Natural killer cell treated with Interleukin-12 subunit alpha and Interleukin-12 subunit beta and Interleukin-15 and Interleukin-18, amount 100 ng/mL, for 72 hours (primary cell): Measurements from ENCODE around the gene ELOB. TPM values are rescaled to one million over a fixed set of nuclear protein-coding genes. Genes with fewer than 3 reads are reported as not detected.

ENCODE experiments used
- ATAC-seq, 2 donors: fragments of 150-1000 bp; cut with Tn5 transposase in 1 of 2; sonication (Bioruptor Pico), chemical (Tn5 transposase) in 1 of 2; 2 replicates each; pipeline ENCODE4 v1.10.0; 2021
- DNase-seq: peaks from one replicate; pipeline ENCODE4 v3.0.0; 2022; ENCODE audit warnings: low spot score
- H3K27ac Mint-ChIP-seq, 2 donors: 1 replicate in 1 of 2; 2 replicates in 1 of 2; pipeline ENCODE4 v1.8.0; 2022; ENCODE audit warnings: mixed read lengths in 2 of 2, mild to moderate bottlenecking in 1 of 2, moderate library complexity in 1 of 2
- H3K27me3 Mint-ChIP-seq, 2 donors: 1 replicate in 1 of 2; 2 replicates in 1 of 2; pipeline ENCODE4 v1.8.0; 2022; ENCODE audit warnings: mixed read lengths in 2 of 2
- H3K36me3 Mint-ChIP-seq: one replicate; pipeline ENCODE4 v1.8.0; 2022; ENCODE audit warnings: mixed read lengths
- H3K4me1 Mint-ChIP-seq, 2 donors: 1 replicate in 1 of 2; 2 replicates in 1 of 2; pipeline ENCODE4 v1.8.0; 2022; ENCODE audit warnings: low read depth in 2 of 2, mixed read lengths in 2 of 2, mild to moderate bottlenecking in 1 of 2
- H3K4me3 Mint-ChIP-seq: one replicate; pipeline ENCODE4 v1.8.0; 2022; ENCODE audit warnings: mixed read lengths
- H3K9me3 Mint-ChIP-seq: 2 replicates; pipeline ENCODE4 v1.8.0; 2022; ENCODE audit warnings: mixed read lengths
- total RNA-seq, 2 donors: library from RNA; stranded (reverse); gene quantifications; one replicate each; pipeline ENCODE4 v1.2.3, GENCODE V29; 2022

The ELOB gene
- total RNA-seq, 2 donors from 2014 or later: 196 to 201 TPM

DNA sequence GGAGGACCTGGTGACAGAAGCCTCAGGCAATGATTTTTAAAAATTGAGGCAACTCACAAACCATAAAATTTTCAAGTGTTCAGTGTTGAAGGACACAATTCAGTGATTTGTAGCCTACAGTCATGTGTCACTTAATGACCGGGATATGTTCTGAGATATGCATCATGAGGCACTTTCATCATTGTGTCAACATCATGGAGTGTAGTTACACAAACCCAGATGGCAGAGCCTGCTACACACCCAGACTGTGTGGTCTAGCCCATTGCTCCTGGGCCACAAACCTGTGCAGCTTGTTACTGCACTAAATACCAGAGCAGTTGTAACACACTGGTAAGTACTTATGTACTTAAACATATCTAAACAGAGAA, 22.8 kb upstream of the ELOB start:
- ATAC-seq (no peak), DNase-seq (no peak)
- H3K4me1 Mint-ChIP-seq: no peaks in the 10 kb centered on the region
- H3K27me3 Mint-ChIP-seq: peaks cover 0 to 6% of the 10 kb centered on the region in 2 donors
- H3K9me3 Mint-ChIP-seq: no peaks in the 10 kb centered on the region
- no peaks in the 10 kb centered on the region for H3K36me3 Mint-ChIP-seq
- H3K27ac Mint-ChIP-seq: no peak overlapping the region
- H3K4me3 Mint-ChIP-seq: no peak overlapping the region

DNA sequence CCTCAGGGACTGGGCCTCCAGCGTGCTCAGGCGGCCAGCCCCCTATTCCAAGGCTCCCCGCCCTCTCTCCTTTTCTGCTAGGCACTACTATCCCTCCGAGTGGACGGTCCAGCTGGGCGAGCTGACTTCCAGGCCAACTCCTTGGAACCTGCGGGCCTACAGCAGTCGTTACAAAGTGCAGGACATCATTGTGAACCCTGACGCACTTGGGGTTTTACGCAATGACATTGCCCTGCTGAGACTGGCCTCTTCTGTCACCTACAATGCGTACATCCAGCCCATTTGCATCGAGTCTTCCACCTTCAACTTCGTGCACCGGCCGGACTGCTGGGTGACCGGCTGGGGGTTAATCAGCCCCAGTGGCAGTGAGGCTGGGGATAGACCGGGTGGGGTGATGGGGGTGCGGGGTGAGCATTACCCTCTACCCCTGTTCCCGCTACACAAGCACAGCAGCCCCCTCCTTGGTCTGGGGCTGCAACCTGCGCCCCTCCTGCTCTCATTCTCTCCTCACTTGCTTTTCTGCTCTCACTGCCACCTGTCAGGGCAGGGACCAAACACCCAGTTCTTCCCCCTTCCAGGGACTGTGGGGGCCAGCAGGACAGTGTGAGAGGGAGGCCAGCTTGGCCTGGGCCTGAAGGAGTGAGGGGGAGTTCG, 22.3 kb upstream of the ELOB start:
- ATAC-seq: no peak
- Mint-ChIP-seq H3K27ac (no peak overlapping the region), H3K9me3 (no peaks in the 10 kb centered on the region), H3K36me3 (no peaks in the 10 kb centered on the region), H3K4me1 (no peaks in the 10 kb centered on the region), H3K4me3 (no peak overlapping the region), H3K27me3 (peaks cover 1 to 6% of the 10 kb centered on the region in 2 donors)
- no peak for DNase-seq

DNA sequence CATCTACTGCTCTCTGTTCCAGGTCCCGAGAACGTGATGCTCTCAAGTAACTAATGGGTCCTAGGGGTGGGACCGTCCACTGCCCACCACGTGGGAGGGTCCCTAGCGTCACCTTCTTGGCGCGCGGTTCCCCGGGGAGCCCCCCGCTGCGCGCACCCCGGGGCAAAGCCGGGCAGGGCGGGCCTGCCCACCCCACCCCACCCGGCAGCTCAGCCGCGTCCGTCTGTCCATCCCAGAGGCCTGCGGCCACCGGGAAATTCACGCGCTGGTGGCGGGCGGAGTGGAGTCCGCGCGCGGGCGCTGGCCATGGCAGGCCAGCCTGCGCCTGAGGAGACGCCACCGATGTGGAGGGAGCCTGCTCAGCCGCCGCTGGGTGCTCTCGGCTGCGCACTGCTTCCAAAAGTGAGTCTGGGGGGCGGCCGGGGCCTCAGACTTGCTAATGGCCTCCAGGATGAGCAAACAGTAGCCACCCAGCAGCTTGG, 21.7 kb upstream of the ELOB start:
- Mint-ChIP-seq H3K27me3 (peaks cover 2 to 6% of the 10 kb centered on the region in 2 donors), H3K27ac (no peak overlapping the region), H3K36me3 (no peaks in the 10 kb centered on the region), H3K4me1 (no peaks in the 10 kb centered on the region), H3K9me3 (no peaks in the 10 kb centered on the region), H3K4me3 (no peak overlapping the region)
- DNase-seq: no peak
- no peak for ATAC-seq

DNA sequence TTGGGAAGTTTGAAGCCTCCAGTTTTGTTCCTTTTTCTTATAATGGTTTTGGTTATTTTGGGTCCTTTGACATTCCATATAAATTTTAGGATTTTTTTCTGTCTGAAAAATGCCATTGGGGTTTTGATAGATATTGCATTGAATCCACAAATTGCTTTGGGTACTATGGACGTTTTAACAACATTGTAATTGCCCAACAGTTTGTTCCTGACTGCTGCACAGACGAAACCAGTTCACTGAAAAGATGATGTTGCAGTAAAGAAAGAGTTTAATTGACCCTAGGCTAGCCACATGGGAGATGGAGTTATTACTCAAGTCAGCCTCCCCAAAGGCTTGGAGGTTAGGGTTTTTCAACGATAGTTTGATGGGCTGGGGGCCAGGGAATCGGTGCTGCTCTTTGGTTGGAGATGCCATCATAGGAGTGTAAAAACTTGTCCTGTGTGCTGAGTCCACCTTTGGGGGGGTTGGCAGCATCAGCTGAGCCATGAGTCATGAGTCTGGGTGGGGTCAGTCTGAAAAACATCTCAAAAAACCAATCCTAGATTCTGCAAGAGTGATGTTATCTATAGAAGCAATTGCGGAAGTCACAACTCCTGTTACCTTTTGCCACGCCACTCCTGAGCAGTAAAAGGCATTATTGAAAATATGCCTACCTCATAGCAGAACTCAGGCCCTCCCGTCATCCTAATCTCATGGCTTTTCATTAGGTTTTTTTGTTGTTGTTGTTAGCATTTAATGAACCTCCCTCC, 18.5 kb upstream of the ELOB start:
- H3K27me3 Mint-ChIP-seq: peaks cover 0 to 11% of the 10 kb centered on the region in 2 donors
- H3K27ac Mint-ChIP-seq: peak overlapping the region in 1 of 2 donors; percentile 69
- no peaks in the 10 kb centered on the region for H3K36me3 Mint-ChIP-seq
- H3K4me1 Mint-ChIP-seq: no peaks in the 10 kb centered on the region
- ATAC-seq (peak in 1 of 2 donors; percentile 48), DNase-seq (no peak)
- no peaks in the 10 kb centered on the region for H3K9me3 Mint-ChIP-seq
- H3K4me3 Mint-ChIP-seq: no peak overlapping the region

DNA sequence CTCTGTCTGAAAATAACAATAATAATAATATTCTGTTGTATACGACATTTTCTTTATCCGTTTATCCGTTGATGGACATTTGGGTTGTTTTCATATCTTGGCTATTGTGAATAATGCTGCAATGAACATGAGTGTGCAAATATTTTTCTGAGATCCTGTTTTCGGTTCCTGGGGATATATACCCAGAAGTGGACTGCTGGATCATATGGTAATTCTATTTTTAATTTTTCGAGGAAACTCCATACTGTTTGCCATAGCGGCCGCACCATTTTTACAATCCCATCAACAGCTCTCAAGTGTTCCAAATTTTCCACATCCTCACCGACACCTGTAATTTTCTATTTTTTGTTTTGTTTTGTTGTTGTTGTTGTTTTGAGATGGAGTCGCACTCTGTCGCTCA, 15.9 kb upstream of the ELOB start:
- no peak overlapping the region for H3K27ac Mint-ChIP-seq
- H3K9me3 Mint-ChIP-seq: no peaks in the 10 kb centered on the region
- no peaks in the 10 kb centered on the region for H3K4me1 Mint-ChIP-seq
- H3K4me3 Mint-ChIP-seq: no peak overlapping the region
- H3K36me3 Mint-ChIP-seq: no peaks in the 10 kb centered on the region
- H3K27me3 Mint-ChIP-seq: peaks cover 0 to 11% of the 10 kb centered on the region in 2 donors
- no peak for DNase-seq
- no peak for ATAC-seq

DNA sequence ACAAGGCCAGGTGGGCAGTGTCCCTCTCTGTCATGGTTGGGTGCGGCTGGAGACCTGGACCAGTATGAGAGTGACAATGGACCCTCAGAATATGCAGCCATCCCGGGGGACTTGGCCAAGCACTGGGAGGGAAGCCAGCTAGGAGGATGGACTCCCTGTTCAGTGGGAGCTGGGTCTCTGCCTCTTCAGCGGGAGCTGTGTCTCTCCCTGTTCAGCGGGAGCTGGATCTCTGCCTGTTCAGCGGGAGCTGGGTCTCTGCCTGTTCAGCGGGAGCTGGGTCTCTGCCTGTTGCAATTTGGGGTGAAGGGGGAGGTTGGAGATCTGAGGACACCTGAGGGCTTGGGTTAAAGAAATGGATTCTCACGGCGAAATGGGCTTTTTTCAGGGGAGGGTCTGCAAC, 14.1 kb upstream of the ELOB start:
- Mint-ChIP-seq H3K4me3 (no peak overlapping the region), H3K27me3 (peaks cover 0 to 11% of the 10 kb centered on the region in 2 donors), H3K36me3 (no peaks in the 10 kb centered on the region), H3K9me3 (no peaks in the 10 kb centered on the region), H3K27ac (no peak overlapping the region), H3K4me1 (peaks cover 2 to 3% of the 10 kb centered on the region in 2 donors)
- DNase-seq (no peak), ATAC-seq (no peak)

DNA sequence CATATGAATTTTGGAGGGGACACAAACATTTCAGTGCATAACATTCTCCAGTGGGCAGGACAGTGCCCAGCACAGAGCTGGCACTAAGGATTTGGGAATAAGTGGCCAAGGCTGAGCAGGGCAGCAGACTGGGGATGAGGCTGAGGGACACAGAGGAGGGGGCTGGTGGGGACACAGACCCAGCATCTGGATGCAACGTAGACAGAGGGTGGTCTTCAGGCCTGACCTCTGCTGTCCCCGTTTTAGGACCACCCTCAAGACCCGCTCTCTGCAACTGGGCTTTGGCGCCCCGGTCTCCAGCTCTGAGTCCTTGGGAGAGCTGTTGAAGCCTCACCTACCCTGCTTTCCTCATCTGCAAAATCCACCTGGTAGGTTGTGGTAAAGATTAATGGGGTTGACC, 13.6 kb upstream of the ELOB start:
- ATAC-seq (no peak), DNase-seq (no peak)
- H3K36me3 Mint-ChIP-seq: no peaks in the 10 kb centered on the region
- H3K4me1 Mint-ChIP-seq: peaks cover 5 to 6% of the 10 kb centered on the region in 2 donors
- H3K27me3 Mint-ChIP-seq: peaks cover 0 to 14% of the 10 kb centered on the region in 2 donors
- no peaks in the 10 kb centered on the region for H3K9me3 Mint-ChIP-seq
- no peak overlapping the region for H3K4me3 Mint-ChIP-seq
- H3K27ac Mint-ChIP-seq: no peak overlapping the region

DNA sequence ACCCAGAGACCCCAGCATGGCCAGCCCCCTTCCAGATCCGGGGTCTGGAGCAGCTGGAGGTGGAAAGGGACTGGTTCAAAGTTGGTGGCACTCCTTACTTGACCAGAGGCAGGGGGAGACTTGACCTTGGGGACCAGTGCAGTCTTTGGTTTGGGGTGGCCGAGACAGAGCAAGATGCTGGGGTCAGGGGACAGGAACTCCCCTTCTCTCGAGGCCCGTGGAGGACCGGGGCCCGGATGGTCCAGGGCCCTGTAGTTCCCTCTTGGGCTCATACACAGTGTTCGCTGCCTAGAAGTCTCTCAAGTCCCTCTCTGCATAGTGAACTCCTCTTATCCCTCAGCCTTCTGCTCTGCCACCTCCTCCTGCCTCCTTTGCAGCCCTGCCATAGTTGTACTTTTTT, 10.9 kb upstream of the ELOB start:
- Mint-ChIP-seq H3K4me1 (peaks cover 5 to 9% of the 10 kb centered on the region in 2 donors), H3K27me3 (peaks cover 0 to 11% of the 10 kb centered on the region in 2 donors), H3K27ac (no peak overlapping the region), H3K4me3 (no peak overlapping the region), H3K9me3 (no peaks in the 10 kb centered on the region), H3K36me3 (no peaks in the 10 kb centered on the region)
- no peak for ATAC-seq
- DNase-seq: no peak

DNA sequence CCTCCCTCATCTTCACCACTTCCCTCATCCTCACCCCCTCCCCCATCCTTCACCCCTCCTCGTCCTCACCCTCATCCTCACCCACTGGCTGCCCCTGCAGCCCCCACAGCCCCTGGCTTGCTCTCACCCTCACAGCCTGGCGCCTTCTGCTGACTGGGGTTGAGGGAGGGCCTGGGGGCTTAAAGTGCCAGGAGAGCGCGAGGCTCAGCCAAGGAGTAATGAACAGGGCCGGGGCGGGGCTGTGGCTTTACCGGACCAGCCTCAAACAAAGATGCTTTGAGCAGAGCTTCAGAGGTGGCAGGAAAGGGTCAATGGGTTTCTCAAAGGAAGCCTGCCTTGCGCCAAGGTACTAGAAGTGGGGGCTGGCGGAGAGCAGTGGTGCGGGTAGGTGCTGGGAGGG, 10.3 kb upstream of the ELOB start, which contains the start of gene PRSS33:
PRSS33 (minus strand) TSS at position 155 of the 400 bp plus-strand sequence. CDS start 1,013 bp downstream, outside the sequence.
- H3K27ac Mint-ChIP-seq: no peak within 1 kb of the TSS
- no peaks in the 10 kb centered on the region for H3K9me3 Mint-ChIP-seq
- H3K4me3 Mint-ChIP-seq: no peak within 1 kb of the TSS
- no peaks in the 10 kb centered on the region for H3K36me3 Mint-ChIP-seq
- ATAC-seq (no peak), DNase-seq (no peak)
- H3K27me3 Mint-ChIP-seq: peaks cover 0 to 9% of the 10 kb centered on the region in 2 donors
- peaks cover 5 to 9% of the 10 kb centered on the region in 2 donors for H3K4me1 Mint-ChIP-seq

DNA sequence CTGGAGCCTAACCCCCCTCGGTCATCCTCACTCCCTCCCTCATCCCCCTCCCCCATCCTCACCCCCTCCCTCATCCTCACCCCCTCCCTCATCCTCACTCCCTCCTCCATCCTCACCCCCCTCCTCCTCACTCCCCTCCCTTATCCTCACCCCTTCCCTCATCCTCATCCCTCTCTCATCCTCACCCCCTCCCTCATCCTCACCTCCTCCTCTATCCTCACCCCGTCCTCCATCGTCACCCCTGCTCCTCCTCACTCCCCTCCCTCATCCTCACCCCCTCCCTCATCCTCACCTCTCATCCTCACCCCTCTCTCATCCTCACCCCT, 9.7 kb upstream of the ELOB start:
- Mint-ChIP-seq H3K4me3 (no peak overlapping the region), H3K4me1 (peaks cover 5 to 9% of the 10 kb centered on the region in 2 donors), H3K9me3 (no peaks in the 10 kb centered on the region), H3K27me3 (peaks cover 0 to 8% of the 10 kb centered on the region in 2 donors), H3K27ac (no peak overlapping the region), H3K36me3 (no peaks in the 10 kb centered on the region)
- DNase-seq (no peak), ATAC-seq (no peak)

DNA sequence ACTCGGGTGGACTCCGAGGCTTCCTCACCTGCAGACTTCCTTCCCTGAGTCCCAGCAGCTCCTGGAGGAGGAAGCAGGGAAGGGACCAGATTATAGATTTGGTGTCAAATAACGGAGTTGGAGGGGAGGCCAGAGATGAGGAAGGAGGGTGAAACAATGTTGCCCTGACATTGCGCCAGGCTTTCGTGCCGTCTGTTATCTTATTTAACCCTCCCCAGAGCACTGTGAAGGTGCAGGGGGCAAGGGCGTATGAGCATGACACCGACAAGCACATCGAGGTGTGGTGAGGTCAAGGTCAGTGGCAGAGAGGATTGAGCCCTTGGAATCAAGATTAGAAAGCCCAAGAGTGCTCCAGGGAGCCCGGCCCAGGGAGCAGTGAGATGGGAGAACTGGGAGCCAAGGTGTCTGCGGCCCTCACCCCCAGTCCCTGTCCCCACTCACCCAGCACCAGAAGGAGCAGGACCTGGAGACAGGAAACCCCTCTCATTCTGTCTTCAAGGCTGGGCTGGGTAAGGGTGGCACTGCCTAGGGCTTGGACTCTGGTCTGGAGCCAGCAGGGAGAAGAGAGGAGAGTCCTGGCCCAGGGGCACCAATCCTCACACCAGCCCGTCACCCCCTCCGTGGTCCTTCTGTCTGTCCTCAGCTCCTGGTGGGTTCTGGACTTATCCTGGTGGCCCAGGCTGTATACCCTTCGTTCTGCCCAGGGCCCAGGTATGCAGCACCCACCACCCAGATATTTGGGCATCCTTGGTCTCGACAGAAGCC, 9.2 kb upstream of the ELOB start:
- H3K27me3 Mint-ChIP-seq: peaks cover 0 to 6% of the 10 kb centered on the region in 2 donors
- H3K27ac Mint-ChIP-seq: no peak overlapping the region
- peaks cover 5 to 9% of the 10 kb centered on the region in 2 donors for H3K4me1 Mint-ChIP-seq
- DNase-seq: no peak
- no peak for ATAC-seq
- H3K4me3 Mint-ChIP-seq: peak overlapping the region; percentile 8
- no peaks in the 10 kb centered on the region for H3K36me3 Mint-ChIP-seq
- H3K9me3 Mint-ChIP-seq: no peaks in the 10 kb centered on the region

DNA sequence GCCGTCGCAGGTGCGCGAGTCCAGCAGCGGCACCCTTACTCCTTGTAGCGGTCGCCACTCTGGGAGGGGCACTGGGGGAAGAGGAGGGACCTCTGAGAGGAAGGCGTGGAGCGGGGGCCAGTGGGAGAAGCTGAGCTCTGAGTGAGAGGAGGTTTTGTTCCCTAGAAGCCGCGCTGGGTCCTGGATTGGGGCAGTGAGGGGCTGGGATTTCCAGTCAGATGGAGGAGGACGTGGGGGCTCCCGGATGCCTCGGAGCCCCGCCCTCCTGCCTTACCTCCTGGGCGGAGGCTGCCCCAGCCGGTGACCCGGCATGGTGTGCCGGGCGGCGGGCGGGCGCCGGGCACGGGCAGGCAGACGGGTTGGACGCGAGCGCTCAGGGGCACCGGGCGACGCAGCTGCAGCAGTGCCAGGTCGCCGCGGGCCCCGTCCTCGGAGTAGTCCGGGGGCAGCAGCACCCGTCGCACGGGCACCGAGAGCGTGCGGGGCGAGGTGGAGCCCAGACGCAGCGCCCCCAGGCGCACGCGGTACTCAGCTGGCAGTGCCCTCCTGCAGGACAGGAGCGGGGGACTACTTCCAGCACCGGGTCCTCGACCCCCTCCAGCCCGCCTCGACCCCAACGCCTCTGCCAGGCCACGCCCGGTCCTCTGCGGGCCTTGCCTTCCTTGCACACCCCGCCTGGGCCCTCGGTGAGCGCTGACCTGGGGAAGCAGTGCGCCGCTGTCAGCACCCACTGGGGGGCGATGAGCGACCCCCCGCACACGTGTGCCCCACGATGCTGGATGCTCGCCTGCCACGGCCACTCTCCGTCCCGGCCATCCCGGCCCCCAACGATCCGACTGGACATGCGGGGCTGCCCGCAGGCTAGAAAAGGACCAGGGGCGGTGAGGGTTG, 8.3 kb upstream of the ELOB start:
- Mint-ChIP-seq H3K27ac (no peak overlapping the region), H3K36me3 (no peaks in the 10 kb centered on the region), H3K4me3 (peak overlapping the region; percentile 80), H3K4me1 (peaks cover 5 to 13% of the 10 kb centered on the region in 2 donors), H3K27me3 (peaks cover 0 to 3% of the 10 kb centered on the region in 2 donors), H3K9me3 (no peaks in the 10 kb centered on the region)
- DNase-seq: no peak
- peak; percentile 59 to 73 for ATAC-seq
